ENCODE measurements around the gene SYNDIG1.

SYNDIG1 gene

DNA sequence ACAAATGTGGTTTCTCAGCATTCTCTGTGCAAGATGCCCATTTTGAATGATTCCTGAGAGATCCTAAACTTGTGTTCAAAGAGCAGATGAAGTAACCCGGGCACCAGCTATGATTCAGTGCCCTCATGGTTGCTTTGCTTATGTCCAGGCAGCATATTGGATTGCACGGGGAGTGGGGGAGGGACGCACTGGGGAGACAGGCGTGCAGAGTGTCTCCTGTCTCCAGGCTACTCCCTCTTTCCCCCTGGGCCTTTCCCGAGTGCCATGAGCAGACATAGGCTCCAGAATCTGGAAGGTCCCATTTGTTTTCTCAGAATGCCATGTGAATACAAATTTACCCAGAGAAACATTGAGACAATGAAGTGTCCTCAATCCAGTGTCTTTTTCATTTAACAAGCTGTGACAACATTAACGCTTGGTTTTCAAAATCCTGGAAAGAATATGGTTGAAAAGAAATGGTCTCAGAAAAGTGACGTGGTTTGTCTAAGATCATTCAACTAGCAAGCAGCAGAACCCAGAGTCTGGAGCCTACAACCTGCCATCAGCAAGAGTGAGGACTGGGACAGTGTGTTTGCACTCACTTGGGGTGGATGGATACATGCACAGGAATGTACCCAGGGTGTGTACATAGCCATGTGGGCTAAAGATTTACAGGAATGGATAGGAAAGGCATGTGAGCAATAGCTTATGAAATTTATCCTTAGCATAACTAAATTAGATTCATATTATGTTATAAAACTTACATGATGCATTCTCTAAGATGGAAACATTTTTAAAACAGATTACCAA, 4.2 kb downstream of the SYNDIG1 start:
- no peak for DNase-seq (ENCODE audit: low read depth)

DNA sequence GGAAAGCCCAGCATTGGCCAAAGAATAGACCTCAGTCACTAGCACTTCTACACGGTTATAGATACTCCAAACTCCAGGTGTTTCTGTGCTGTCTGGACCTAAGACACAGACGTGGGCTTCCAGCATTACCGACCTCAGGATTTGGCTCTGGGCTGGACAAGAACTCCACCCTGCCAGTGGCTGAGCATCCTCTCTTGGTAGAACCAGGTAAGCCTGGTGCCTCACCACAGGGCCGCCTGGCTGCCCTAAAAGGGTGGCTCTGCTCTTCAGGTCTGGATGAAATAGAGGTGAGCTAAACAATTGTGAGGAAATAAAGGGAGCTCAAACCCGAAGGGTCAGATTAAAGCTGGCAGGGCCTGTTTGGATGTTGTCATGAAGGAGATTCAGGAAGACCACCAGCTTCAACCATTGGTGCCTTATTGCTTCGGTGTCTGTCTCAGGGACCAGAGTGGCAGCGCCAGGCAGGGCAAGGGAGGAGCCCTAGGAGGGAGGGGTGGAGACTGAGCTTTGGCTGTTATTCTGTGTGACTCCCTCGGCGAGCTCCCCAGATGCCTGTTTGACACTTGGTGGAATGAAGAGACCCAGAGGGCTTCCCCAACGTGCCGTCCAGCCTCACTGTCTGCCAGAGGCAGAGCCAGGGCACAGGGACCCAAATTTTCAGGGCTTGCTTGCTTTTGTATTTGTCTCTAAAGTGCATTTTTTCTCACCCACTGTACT, 8.6 kb downstream of the SYNDIG1 start:
- no peak for DNase-seq (ENCODE audit: low read depth)

DNA sequence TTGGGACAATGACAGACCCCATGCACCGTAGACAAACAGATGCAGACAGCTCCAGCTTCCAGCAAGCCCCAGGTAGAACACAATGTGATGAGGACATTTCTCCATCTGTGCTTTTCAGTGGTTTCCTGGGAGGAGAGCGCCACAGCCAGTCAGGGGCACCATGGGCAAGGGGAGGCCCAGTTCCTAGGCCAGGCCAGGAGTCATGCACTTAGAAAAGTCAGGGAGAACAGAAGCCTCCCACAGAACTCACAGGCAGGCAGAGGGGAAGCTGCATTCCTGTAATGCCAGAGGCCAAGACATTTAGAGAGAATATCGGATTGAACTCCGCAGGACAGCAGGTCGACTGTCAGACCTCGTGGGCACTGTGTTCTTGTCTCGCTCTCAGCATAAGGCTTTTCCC, 9.2 kb downstream of the SYNDIG1 start:
- DNase-seq (ENCODE audit: low read depth): no peak

DNA sequence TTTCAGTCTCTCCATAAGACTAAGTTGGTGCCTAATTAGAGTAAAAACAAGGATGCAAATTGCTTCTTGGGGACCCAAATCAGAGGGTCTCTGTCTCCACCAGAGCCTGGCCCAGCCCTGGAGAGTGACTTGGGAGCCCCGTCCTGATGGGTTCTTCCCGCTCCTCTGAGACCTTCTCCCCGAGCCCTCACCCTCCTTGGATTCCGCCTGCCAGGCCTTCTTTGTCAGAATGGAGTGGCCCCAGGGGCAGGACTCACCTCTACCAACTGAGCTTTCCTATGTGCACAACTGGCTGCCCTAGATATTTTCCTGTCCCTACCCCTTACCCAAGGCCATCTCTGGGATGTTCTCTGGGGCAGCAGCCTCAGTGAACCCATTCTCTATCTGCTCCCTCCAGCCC, 9.7 kb downstream of the SYNDIG1 start:
- DNase-seq (ENCODE audit: low read depth): no peak

DNA sequence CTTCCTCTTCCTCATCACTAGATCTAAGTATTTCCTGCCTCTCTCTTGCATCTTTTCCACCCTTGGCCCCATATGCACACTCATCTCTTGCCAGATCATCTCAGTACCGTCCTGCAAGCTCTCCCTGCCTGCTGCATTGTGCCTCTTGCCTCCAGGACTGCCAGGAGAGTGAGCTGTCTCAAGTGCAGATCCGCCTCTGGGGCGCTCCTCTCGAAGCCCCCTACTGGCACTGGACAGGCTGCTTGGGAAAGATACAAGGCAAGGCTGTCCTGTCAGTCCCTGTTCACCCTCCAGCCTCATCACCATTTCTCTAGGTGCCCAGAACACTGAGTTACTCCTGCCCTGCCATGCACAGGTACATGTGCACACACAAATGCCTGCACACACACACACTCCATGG, 10.2 kb downstream of the SYNDIG1 start:
- no peak for DNase-seq (ENCODE audit: low read depth)

DNA sequence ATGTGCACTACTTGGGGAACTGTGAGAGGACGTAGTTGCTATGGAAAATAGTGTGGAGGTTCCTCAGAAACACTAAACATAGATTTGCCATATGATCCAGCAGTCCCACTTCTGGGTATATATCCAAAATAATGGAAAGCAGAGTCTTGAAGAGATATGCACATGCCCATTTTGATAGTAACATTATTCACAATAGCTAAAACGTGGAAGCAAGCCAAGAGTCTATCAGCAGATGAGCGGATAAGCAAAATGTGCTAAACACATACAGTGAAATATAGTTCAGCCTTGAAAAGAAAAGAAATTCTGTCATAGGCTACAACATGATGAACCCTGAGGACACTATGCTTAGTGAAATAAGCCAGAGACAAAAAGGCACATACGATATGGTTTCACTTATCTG, 11.1 kb downstream of the SYNDIG1 start:
- no peak for DNase-seq (ENCODE audit: low read depth)

DNA sequence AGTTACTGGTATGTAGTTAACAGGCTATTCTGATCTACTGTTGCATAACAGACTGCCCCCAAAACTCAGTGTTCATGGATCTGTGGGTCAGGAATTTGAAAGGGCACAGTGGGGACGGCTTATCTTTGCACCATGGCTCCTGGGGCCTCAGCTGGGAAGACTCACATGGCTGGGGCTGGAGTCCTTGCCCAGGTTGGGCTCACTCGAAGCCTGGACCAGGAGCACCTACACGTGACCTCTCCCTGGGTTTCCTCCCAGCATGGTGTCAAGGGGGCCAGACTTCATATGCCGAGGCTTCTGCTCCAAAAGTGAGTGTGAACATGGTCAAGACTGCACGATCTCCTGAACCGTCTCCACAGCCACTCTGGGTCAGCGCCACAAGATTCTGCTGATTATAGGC, 11.7 kb downstream of the SYNDIG1 start:
- DNase-seq (ENCODE audit: low read depth): no peak

DNA sequence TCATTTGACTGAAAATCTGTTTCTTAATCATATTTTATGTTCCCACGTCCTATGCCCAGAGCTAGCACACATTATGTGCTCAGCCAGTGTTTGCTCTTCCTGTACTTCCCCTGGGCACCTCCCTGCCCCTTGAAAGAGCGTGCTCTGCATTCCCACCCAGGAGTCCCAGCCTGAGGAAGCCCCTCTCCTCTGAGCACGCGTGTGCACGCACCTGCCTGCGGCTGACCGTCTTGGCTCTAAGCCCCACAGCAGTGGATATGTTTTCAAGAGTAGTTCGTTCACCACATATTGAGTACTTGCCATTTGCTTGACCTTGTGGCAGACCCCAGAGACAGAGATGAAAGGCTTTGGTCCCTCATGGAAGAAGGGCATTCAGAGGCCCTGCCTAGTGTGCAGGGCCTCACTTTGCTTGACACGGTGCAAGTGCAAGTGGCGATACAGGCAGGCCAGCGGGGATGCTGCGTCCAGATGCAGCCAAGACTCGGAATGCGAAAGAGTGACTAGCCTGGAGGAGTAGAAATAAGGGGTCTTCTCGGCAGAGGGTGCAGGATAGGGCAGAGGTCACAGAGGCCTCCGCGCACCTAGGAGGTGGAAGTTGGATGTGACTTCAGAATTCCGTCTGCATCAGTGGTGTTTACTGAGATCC, 14.1 kb downstream of the SYNDIG1 start:
- no peak for DNase-seq (ENCODE audit: low read depth)

DNA sequence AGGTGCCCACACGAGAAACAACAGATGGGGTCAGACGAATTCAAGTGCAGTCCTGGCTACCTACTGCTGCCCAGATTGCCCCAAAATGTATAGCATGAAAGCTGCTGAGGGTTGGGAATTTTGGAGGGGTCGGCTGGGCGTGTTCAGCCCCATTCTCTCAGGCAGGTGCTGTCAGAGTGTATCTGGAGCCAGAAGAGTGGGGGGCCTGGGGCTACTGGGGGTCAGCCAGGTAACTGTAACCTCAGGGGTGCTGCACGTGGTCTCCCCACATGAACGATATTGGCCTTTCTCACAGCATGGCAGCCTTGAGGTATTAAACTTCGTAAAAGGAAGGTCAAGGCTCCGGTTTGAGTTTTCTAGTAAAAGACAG, 14.6 kb downstream of the SYNDIG1 start:
- no peak for DNase-seq (ENCODE audit: low read depth)

DNA sequence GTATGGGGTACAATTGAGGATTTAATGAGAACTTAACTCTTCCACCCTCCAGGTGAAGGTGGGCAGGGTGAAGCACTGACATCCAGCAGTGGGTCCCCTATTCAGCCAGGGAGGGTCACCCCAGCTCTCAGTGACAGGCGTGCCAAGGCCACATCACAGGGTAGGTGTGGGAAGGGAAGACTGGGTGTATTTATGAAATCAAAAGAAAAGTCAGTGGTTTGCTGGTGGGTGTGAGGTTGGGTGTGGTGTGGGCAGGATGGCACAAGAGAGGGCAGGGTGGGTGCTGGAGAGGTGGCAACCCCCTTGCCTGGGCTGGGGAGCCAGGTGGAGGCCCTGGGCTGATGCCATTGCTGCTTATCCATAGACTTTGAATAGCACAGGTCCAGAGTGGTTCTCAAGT, 16.6 kb downstream of the SYNDIG1 start:
- no peak for DNase-seq (ENCODE audit: low read depth)

DNA sequence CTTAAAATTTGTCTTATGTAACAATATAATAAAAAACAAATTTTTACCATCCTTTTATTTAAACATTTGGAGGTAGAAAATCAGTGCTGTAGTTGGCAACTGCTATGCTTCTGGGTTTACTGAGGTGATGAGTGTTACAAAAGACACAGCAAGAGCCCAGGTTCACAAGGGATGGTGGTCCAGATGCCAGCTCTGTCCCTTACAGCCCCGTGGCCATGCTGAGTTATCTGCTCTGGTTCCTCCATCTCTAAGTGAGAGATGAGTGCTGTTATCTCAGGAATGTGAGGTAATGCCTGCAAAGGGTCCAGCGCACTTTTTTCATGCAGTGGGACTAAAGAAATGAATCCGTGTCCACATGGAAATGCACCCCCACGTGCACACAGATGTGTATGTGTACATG, 17.8 kb downstream of the SYNDIG1 start:
- no peak for DNase-seq (ENCODE audit: low read depth)

DNA sequence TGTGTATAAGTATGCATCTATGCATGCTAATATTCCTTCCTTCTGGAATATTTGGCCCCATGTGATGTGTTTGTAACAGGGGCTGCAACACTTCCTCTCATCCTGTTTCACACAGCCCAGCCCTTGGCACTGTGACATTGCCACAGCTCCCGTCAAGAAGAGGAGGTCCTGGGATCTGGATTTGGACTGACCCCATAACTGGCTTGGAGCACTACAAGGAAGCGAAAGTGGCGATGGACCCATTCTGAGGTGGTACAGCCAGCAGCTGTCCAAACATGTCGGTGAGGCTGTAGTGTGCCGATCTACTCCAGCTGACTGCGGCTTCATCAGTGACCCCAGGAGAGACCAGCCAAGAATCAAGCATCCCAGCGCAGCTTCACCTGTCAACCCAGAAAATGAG, 18.2 kb downstream of the SYNDIG1 start:
- no peak for DNase-seq (ENCODE audit: low read depth)

DNA sequence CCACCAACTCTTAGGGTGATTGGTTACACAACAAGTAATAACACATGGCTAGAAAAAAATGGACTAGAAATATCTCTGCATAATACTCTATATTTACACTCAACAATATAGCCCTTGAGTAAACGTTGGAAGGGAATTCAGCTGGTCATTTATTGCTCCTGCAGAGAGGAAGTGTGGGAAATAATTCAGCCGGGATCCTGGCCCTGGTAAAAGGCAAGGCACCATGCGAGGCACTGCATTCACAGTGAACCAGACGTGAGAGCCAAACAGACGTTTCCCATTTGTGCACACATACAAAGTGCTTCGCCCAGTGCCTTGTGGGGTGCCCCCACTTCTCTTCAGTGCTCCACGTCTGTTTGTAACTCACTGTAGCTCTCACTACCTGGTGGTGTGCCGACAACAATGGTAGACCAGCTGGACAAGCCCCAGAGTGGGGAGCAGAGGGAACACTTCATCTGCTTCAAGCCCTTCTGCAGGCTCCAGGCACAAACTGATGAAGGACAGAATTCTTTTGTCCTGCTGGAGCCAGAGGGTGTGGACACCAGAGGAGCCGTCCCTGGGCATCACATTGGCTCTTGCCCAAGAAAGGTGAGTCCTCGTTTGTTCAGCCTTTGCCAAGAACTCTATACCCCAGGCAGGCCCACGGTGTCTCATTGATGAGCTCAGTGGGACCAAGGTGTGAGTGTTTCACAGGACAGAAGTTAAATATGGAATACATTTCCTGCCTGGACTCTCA, 18.8 kb downstream of the SYNDIG1 start:
- no peak for DNase-seq (ENCODE audit: low read depth)

DNA sequence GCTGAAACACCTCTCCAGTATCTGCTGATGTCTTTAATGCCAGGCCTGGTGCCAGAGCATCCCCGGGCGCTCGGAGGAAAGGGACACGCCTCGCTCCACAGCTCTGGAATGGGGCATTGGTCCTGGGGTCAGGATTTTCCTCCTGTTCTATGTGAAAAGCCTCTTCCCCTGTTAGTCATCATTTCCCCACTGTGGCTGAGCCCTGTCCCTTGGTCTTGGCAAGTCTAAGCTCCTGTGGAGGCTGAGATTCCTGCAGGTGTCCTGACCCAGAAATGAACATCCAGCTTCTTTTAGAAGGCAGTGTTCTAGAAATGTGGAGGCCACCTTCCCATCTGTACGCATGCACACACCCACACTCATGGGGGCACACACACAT, 19.4 kb downstream of the SYNDIG1 start:
- DNase-seq (ENCODE audit: low read depth): no peak

DNA sequence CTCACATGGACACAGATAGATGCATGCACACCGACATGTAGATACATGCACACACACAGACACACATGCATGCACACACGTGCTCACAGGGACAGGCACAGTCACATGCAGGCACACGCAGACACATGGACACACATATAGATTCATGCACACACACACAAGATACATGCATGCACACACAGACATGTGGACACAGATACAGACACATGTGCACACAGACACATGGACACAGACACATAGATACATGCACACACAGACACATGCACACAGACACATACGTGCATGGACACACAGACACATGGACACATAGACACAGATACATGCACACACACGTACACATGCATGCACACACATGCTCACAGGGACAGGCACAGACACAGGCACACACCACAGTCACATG, 19.8 kb downstream of the SYNDIG1 start:
- DNase-seq (ENCODE audit: low read depth): no peak

DNA sequence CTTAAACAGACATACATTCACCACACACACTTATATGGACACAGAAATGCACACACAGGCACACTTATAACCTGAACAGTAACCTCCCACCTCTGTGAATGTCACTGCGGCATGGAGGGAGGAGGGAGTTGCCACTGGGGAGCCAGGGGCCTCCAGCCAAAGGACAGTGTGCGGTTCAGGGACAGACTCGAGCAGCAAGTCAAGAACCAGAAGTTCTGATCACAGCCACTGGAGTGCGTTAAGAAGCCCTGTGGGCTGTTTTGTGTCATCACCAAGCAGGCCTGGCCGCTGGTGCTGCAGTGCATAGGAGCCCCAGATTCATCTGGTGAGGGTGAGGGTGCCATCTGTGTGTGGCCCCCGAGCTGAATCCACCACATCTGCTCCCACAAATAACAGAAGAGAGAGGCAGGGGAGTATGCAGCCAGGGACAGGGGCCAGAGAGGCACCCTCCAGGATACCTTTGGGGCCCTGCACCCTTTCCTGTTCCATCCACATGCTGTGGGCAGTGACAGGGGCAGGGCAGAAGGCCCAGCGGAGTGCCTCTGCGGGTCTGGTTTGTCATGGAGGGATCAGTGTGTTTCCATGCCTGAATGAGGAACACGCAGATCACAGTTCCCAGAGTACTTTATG, 20.3 kb downstream of the SYNDIG1 start:
- DNase-seq (ENCODE audit: low read depth): no peak

DNA sequence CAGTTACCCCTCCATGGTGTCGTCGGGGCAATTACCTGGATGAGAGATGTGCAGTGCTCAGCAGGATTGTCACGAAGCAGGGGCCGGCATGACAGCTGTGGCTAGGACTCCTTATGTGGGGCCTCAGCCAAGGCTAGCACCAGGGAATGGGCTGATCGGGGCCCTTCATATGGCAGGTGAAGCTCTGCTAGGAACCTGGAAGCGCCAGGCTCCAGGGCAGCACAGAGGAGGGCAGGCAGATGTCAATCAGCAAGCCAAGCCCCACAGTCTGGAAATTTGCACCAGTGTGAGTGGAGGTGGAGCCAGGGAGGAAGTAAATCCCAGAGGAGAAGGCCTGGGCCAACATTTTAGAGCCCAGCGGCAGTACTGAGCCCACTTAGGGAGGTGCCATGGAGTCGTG, 21.2 kb downstream of the SYNDIG1 start:
- no peak for DNase-seq (ENCODE audit: low read depth)

DNA sequence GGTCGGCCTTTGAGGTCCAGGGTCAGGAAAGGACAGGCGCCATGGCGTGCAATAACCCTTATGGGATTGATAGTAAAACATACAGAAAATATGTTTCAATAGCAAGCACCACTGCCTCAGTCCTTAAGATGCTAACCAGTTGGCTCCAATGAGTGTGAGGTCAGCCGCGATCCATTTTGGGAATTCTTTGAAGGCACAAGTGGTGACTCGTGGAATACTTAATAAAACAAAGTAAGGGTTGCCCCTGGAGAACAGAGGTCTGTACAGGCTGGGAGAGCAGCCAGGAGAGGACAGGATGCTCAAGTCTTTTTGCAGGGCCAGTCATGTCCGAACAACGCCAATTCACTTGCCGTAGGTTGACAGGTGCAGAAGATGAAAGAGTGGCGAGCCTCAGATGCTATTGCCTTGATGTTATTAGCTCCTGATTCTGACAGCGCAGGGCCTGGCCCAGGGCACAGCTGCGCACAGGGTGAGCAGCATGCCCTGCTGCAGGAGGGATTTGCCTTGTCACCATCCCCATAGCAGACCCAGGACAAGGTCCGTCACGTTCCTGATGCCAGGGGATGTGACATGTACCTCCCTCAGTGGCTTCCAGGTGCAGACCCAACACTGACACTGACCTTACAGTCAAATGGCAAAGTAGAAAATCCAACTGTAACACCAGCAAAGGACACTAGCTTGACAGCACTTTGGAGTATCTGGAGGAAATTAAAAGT, 21.8 kb downstream of the SYNDIG1 start:
- no peak for DNase-seq (ENCODE audit: low read depth)

DNA sequence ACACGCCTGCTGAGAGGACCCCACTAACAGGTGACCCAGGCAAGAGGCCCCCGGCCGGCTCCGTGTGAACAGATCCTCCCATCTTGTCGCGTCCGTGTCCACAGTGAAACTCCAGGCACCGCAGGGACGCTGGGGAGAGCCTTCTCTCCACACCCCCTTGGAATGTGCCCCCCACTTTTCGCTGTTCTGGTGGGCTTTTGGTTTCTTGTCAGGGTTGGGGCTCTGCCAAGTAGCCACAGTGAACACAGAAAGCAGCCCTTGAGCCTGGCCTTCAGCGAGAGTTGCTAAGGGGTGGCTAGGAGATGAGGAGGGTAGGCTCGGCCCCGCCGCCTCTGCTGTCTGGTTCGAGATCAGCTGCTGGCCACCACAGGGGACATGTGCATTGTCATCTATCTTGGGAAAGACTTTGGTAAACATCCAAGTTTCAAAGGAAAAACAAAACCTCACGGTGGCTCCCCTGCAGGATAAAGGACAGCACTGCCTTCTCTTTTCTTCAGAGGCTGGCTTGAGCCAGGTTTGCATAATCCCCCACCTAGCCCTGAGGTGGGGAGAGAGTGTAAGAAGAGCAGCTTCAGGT, 22.7 kb downstream of the SYNDIG1 start:
- DNase-seq (ENCODE audit: low read depth): no peak

DNA sequence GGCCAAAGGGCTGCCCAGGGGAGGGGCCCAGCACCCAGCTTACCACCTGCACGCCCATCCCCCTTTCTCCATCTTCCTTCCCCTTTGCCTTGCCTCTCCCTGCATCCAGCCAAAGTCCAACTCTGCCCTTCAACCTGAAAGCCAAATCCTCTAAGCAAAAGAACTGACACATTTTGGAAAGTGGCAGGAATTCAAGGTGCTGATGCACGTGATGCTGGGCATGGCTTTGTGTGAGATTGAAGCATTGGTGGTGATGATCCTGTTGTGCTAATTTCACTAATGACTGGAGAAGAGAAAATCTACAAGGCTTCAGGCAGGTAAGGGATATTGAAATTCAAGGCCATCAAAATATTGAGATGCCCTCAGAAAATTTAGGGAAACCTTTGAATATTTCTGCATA, 23.3 kb downstream of the SYNDIG1 start:
- DNase-seq (ENCODE audit: low read depth): no peak

DNA sequence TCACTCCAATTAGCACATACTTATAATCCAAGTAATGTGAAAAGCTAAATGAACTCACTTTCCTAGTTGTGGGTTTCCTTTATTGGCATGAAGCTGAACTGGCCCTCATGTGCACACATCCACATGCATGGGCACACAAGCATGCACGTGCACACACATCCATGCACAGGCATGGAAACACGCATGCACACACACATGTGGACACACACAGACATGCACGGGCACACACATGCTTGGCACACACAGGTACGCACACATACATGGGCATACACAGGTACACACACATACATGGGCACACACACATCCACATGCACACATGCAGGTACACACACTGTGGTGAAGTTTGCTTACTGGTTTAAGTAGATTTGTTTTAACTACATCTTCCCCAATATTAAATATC, 23.8 kb downstream of the SYNDIG1 start:
- DNase-seq (ENCODE audit: low read depth): no peak
